HepG2 (cell line): ENCODE data around the gene PID1. TPM values are rescaled to one million over a fixed set of nuclear protein-coding genes. Genes with fewer than 3 reads are reported as not detected.

Experiments used
- ARID2 ChIP-seq: sonication (generic); formaldehyde crosslinking; IDR thresholded peaks from 2 replicates; pipeline ENCODE4 v1.8.1; 2022; ENCODE audit warnings: mild to moderate bottlenecking, missing genetic modification reagents, borderline replicate concordance
- ARNTL ChIP-seq: sonication (generic); formaldehyde crosslinking; IDR thresholded peaks from 2 replicates; pipeline ENCODE4 v1.4.0; 2020; ENCODE audit warnings: mild to moderate bottlenecking, missing genetic modification reagents
- GATAD2A ChIP-seq: IDR thresholded peaks from 2 replicates; pipeline ENCODE4 v1.6.1; 2016
- MLLT10 ChIP-seq: sonication (generic); formaldehyde crosslinking; IDR thresholded peaks from 2 replicates; pipeline ENCODE4 v1.4.0; 2020; ENCODE audit warnings: missing genetic modification reagents
- MXD4 ChIP-seq: IDR thresholded peaks from 2 replicates; pipeline ENCODE4 v1.6.1; 2016; ENCODE audit warnings: mild to moderate bottlenecking, missing biosample characterization, missing genetic modification reagents
- NCOA5 ChIP-seq: sonication (generic); formaldehyde crosslinking; IDR thresholded peaks from 2 replicates; pipeline ENCODE4 v1.4.0; 2020; ENCODE audit warnings: missing genetic modification reagents
- PCBP2 ChIP-seq: fragments of 200-400 bp; formaldehyde crosslinking; optimal IDR thresholded peaks from 2 replicates; pipeline ENCODE3; 2018; ENCODE audit warnings: low read length, low read depth; ENCODE audit not compliant: poor library complexity, severe bottlenecking
- YY1 ChIP-seq: IDR thresholded peaks from 2 replicates; pipeline ENCODE4 v1.6.1; 2011; ENCODE audit warnings: low read length, low read depth, moderate library complexity, mild to moderate bottlenecking; ENCODE audit not compliant: insufficient read depth, insufficient replicate concordance
- ZNF598 ChIP-seq: sonication (generic); formaldehyde crosslinking; IDR thresholded peaks from 2 replicates; pipeline ENCODE4 v1.5.1; 2020; ENCODE audit warnings: mild to moderate bottlenecking, missing genetic modification reagents, borderline replicate concordance
- ZNF737 ChIP-seq: sonication (generic); formaldehyde crosslinking; IDR thresholded peaks from 2 replicates; pipeline ENCODE4 v1.5.0; 2020; ENCODE audit warnings: missing genetic modification reagents, mild to moderate bottlenecking, borderline replicate concordance
- polyA plus RNA-seq, 8 experiments: library from polyadenylated mRNA; depleted of rRNA in 3 of 8; stranded (reverse) in 7 of 8; unstranded in 1 of 8; fragments of >200 nt; fragmentation: Illumina TruSeq in 4 of 8; extraction: Trizol in 4 of 8; gene quantifications; 2 replicates each; pipeline versions ENCODE4 v1.2.1 to v1.2.3, GENCODE V29; 2011 to 2016; ENCODE audit warnings: low read depth in 4 of 8, missing spikeins in 1 of 8, mixed read lengths in 1 of 8; ENCODE audit not compliant: insufficient read depth in 1 of 8
- total RNA-seq, 5 experiments: library from RNA; depleted of rRNA; stranded (reverse); fragments of >200 nt; fragmentation: Illumina TruSeq; extraction: Trizol; gene quantifications; 2 replicates each; pipeline ENCODE4 v1.2.3, GENCODE V29; 2016; ENCODE audit warnings: low read depth in 1 of 5
- TF ChIP-seq, protein P1 (sequence below): sonication (generic); formaldehyde crosslinking; IDR thresholded peaks from 2 replicates; pipeline ENCODE4 v1.5.0; 2020; ENCODE audit warnings: mild to moderate bottlenecking, missing genetic modification reagents, borderline replicate concordance
- TF ChIP-seq, protein P2 (sequence below): sonication (generic); formaldehyde crosslinking; IDR thresholded peaks from 2 replicates; pipeline ENCODE4 v1.4.0; 2020; ENCODE audit warnings: missing genetic modification reagents

Gene PID1
- total and polyA plus RNA-seq, 2 of the 13 experiments (the other 11 are each of a cell fraction or from before 2014, with no cell fraction given) = 0.15 to 0.18 TPM

DNA sequence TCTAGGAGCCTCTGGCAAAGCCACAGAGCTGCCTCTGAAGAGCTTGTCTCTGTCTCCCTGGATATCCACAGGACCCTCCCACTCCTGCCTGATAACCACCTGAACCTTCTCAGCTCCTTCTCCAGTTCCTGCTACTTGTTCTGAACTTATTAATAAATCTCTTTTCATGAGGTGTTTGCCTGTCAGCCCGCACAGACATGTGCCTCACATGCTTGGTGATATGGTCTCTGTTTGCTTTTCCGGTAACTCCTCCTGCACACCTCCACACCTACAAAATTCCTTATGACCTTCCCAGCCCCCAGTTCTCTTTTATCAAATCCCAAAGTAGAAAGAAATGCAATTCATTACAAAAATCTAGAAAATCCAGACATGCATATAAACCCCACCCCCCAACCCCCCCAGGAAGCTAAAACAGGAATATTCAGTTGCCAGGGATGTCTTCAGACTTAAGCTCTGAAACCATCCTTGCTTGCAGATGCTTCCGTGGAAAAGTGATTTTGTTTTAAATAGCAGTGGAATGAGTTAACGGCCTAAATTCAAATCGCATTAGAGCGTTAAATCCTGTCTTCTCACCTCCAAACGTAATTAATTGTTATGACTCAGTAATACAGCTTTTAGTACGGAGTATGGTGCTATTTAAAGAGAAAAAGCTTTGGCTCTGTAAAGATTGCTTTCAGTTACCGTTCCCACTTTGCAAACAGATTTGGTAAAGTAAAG is 2.1 kb upstream of the PID1 start (continued):
- TF ChIP-seq, protein P1, sequence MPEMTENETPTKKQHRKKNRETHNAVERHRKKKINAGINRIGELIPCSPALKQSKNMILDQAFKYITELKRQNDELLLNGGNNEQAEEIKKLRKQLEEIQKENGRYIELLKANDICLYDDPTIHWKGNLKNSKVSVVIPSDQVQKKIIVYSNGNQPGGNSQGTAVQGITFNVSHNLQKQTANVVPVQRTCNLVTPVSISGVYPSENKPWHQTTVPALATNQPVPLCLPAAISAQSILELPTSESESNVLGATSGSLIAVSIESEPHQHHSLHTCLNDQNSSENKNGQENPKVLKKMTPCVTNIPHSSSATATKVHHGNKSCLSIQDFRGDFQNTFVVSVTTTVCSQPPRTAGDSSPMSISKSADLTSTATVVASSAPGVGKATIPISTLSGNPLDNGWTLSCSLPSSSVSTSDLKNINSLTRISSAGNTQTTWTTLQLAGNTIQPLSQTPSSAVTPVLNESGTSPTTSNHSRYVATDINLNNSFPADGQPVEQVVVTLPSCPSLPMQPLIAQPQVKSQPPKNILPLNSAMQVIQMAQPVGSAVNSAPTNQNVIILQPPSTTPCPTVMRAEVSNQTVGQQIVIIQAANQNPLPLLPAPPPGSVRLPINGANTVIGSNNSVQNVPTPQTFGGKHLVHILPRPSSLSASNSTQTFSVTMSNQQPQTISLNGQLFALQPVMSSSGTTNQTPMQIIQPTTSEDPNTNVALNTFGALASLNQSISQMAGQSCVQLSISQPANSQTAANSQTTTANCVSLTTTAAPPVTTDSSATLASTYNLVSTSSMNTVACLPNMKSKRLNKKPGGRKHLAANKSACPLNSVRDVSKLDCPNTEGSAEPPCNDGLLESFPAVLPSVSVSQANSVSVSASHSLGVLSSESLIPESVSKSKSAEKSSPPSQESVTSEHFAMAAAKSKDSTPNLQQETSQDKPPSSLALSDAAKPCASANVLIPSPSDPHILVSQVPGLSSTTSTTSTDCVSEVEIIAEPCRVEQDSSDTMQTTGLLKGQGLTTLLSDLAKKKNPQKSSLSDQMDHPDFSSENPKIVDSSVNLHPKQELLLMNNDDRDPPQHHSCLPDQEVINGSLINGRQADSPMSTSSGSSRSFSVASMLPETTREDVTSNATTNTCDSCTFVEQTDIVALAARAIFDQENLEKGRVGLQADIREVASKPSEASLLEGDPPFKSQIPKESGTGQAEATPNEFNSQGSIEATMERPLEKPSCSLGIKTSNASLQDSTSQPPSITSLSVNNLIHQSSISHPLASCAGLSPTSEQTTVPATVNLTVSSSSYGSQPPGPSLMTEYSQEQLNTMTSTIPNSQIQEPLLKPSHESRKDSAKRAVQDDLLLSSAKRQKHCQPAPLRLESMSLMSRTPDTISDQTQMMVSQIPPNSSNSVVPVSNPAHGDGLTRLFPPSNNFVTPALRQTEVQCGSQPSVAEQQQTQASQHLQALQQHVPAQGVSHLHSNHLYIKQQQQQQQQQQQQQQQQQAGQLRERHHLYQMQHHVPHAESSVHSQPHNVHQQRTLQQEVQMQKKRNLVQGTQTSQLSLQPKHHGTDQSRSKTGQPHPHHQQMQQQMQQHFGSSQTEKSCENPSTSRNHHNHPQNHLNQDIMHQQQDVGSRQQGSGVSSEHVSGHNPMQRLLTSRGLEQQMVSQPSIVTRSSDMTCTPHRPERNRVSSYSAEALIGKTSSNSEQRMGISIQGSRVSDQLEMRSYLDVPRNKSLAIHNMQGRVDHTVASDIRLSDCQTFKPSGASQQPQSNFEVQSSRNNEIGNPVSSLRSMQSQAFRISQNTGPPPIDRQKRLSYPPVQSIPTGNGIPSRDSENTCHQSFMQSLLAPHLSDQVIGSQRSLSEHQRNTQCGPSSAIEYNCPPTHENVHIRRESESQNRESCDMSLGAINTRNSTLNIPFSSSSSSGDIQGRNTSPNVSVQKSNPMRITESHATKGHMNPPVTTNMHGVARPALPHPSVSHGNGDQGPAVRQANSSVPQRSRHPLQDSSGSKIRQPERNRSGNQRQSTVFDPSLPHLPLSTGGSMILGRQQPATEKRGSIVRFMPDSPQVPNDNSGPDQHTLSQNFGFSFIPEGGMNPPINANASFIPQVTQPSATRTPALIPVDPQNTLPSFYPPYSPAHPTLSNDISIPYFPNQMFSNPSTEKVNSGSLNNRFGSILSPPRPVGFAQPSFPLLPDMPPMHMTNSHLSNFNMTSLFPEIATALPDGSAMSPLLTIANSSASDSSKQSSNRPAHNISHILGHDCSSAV (CRISPR knock-in tag) = no peak
- no peak for TF ChIP-seq MLLT10 (CRISPR knock-in tag)
- no peak for TF ChIP-seq YY1
- TF ChIP-seq ARNTL (CRISPR knock-in tag) = no peak
- TF ChIP-seq ZNF737 (CRISPR knock-in tag) = no peak
- no peak for TF ChIP-seq ZNF598
- TF ChIP-seq, protein P2, sequence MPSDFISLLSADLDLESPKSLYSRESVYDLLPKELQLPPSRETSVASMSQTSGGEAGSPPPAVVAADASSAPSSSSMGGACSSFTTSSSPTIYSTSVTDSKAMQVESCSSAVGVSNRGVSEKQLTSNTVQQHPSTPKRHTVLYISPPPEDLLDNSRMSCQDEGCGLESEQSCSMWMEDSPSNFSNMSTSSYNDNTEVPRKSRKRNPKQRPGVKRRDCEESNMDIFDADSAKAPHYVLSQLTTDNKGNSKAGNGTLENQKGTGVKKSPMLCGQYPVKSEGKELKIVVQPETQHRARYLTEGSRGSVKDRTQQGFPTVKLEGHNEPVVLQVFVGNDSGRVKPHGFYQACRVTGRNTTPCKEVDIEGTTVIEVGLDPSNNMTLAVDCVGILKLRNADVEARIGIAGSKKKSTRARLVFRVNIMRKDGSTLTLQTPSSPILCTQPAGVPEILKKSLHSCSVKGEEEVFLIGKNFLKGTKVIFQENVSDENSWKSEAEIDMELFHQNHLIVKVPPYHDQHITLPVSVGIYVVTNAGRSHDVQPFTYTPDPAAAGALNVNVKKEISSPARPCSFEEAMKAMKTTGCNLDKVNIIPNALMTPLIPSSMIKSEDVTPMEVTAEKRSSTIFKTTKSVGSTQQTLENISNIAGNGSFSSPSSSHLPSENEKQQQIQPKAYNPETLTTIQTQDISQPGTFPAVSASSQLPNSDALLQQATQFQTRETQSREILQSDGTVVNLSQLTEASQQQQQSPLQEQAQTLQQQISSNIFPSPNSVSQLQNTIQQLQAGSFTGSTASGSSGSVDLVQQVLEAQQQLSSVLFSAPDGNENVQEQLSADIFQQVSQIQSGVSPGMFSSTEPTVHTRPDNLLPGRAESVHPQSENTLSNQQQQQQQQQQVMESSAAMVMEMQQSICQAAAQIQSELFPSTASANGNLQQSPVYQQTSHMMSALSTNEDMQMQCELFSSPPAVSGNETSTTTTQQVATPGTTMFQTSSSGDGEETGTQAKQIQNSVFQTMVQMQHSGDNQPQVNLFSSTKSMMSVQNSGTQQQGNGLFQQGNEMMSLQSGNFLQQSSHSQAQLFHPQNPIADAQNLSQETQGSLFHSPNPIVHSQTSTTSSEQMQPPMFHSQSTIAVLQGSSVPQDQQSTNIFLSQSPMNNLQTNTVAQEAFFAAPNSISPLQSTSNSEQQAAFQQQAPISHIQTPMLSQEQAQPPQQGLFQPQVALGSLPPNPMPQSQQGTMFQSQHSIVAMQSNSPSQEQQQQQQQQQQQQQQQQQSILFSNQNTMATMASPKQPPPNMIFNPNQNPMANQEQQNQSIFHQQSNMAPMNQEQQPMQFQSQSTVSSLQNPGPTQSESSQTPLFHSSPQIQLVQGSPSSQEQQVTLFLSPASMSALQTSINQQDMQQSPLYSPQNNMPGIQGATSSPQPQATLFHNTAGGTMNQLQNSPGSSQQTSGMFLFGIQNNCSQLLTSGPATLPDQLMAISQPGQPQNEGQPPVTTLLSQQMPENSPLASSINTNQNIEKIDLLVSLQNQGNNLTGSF (CRISPR knock-in tag) = no peak
- no peak for TF ChIP-seq ARID2
- no peak for TF ChIP-seq PCBP2
- TF ChIP-seq NCOA5 (CRISPR knock-in tag) = no peak
- no peak for TF ChIP-seq MXD4
- TF ChIP-seq GATAD2A (CRISPR knock-in tag) = no peak
